ENCODE results near the gene DVL2.

DNA sequence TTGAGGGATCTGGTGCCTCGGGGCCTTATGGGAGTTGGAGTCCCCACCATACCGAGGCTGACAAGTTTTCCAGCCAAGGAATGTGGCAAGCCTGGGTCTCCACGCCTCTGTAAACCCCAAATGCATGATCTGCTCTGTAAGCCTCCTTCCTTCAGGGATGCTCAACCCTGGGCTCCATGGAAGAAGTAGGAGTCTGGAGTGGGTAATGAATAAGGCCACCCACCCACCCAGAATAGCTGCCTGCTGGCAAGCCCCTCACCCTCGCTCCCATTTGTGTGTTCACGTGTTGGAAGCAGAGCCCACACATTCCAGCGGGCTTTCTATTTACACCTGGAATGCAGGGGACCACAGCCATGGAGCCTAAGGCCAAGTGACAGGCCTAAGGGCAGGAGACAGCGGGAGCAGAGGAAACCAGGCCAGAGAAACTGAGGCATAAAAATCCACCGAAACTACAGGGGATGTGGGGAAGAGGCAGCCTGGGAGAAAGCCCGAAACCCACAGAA is 19.1 kb downstream of the DVL2 start:
- no peak for TF ChIP-seq CTCF (IDR thresholded peaks at IDR 0.05)
- TF ChIP-seq POLR2A (IDR thresholded peaks at IDR 0.05): no peak

All from esophagus squamous epithelium (tissue), 4 donors.